ENCODE results near the gene VPS26B.

VPS26B gene

GRCh38 chr11:134288486-134288885 lies 64.0 kb downstream of the VPS26B start:
- H3K27ac ChIP-seq (replicated peaks), result no peak overlapping the region
- no peak for TF ChIP-seq REST (IDR thresholded peaks at IDR 0.05; ENCODE audit: insufficient replicate concordance, low read depth)
- no peak for TF ChIP-seq POLR2AphosphoS5 (IDR thresholded peaks at IDR 0.05; ENCODE audit: low read depth)
- no peak for TF ChIP-seq GABPA (IDR thresholded peaks at IDR 0.05; ENCODE audit: low read depth)
- no peak for TF ChIP-seq CTCF (IDR thresholded peaks at IDR 0.05; ENCODE audit: insufficient read depth, low read length)
- no peak for TF ChIP-seq SPI1 (IDR thresholded peaks at IDR 0.05; ENCODE audit: borderline replicate concordance, low read depth)
- no peaks in the 10 kb centered on the region for H3K27me3 ChIP-seq (ENCODE audit: insufficient read depth, poor library complexity, severe bottlenecking)
- DNase-seq (ENCODE audit: low read depth in 1 of 2, low spot score in 1 of 2), result no peak
- no peak overlapping the region for H3K4me3 ChIP-seq (replicated peaks; ENCODE audit: insufficient read depth, low read length)

DNA sequence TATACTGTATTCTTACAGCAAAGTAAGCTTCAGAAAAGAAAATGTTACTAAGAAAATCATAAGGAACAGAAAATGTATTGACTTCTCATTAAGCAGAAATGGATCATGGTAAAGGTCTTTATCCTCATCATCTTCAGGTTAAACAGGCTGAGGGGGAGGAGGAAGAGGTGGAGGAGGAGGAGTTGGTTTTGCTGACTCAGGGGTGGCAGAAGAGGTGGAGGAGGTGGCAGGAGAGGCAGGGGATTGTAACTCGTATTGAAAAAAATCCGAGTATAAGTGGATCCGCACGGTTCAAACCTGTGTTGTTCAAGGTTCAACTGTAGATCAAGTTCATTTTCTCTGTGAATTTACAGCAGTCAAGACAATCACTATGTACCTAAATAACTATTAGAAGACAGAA lies 64.7 kb downstream of the VPS26B start:
- Histone ChIP-seq H3K4me3 (replicated peaks; ENCODE audit: insufficient read depth, low read length) (no peak overlapping the region), H3K27ac (replicated peaks) (no peak overlapping the region), H3K27me3 (ENCODE audit: insufficient read depth, poor library complexity, severe bottlenecking) (no peaks in the 10 kb centered on the region)
- TF ChIP-seq SPI1 (IDR thresholded peaks at IDR 0.05; ENCODE audit: borderline replicate concordance, low read depth) (no peak), REST (IDR thresholded peaks at IDR 0.05; ENCODE audit: insufficient replicate concordance, low read depth) (no peak), CTCF (IDR thresholded peaks at IDR 0.05; ENCODE audit: insufficient read depth, low read length) (no peak), GABPA (IDR thresholded peaks at IDR 0.05; ENCODE audit: low read depth) (no peak), POLR2AphosphoS5 (IDR thresholded peaks at IDR 0.05; ENCODE audit: low read depth) (no peak)
- DNase-seq (ENCODE audit: low read depth in 1 of 2, low spot score in 1 of 2), result no peak

DNA sequence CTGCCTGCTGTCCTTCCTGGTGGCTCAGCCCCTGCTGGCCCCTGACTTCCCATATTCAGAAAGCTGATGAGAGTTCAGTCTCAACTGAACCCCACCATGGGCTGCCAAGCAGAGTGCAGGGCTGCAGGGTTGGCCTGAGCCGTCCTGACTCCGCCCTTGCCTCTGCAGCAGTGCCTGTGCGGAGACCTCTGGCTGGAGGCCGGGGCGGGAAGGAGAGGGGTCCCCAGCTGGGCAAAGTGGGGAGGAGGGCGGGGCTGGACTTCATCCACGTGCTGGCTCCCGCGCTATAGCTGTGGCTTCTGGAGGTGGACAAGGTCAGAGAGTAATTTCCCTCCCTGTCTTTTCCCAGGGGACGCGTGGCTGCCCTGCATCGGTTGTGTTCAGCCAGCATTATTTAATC lies 65.3 kb downstream of the VPS26B start:
- H3K27ac ChIP-seq (replicated peaks), result no peak overlapping the region
- no peak for DNase-seq (ENCODE audit: low read depth in 1 of 2, low spot score in 1 of 2)
- no peak for TF ChIP-seq GABPA (IDR thresholded peaks at IDR 0.05; ENCODE audit: low read depth)
- no peak for TF ChIP-seq POLR2AphosphoS5 (IDR thresholded peaks at IDR 0.05; ENCODE audit: low read depth)
- TF ChIP-seq SPI1 (IDR thresholded peaks at IDR 0.05; ENCODE audit: borderline replicate concordance, low read depth), result no peak
- no peak for TF ChIP-seq CTCF (IDR thresholded peaks at IDR 0.05; ENCODE audit: insufficient read depth, low read length)
- TF ChIP-seq REST (IDR thresholded peaks at IDR 0.05; ENCODE audit: insufficient replicate concordance, low read depth), result no peak
- no peaks in the 10 kb centered on the region for H3K27me3 ChIP-seq (ENCODE audit: insufficient read depth, poor library complexity, severe bottlenecking)
- H3K4me3 ChIP-seq (replicated peaks; ENCODE audit: insufficient read depth, low read length), result no peak overlapping the region
